GM19023 (cell line): ENCODE data around the gene BBS5.
"Not testable (repeated sequence)": the region's sequence is repeated elsewhere in the genome, so short reads cannot be mapped to it uniquely, and the experiment has no call there.

Experiments used
- ATAC-seq: cut with Tn5 transposase; IDR thresholded peaks from one replicate; pipeline ENCODE4 v1.9.1; 2021; ENCODE audit warnings: mild to moderate bottlenecking, moderate library complexity; ENCODE audit not compliant: unreplicated experiment

The BBS5 gene

GRCh38 chr2:169485650-169486138 lies 6.4 kb downstream of the BBS5 start:
- no peak for ATAC-seq

DNA sequence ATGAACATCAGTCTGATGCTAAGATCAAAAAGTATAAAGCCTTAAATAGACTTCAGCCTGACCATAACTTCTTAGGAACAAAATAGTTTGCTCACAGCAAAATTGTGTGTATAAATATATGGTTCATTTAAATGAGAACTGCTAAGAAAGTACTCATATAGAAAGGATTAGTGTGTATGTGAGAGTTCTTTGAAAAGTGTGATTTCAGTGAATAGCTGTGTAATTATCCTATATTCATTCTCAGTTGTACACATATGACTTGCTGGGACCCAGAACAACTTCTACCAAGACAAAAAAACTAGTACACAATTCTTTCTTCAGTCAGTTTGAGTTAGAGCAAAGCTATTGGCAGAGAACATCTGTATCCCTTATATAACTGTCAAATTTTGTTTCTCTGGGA lies 7.2 kb downstream of the BBS5 start:
- ATAC-seq = no peak

- no peak for ATAC-seq
Observed at GRCh38 chr2:169490834-169491233, 11.5 kb downstream of the BBS5 start.

DNA sequence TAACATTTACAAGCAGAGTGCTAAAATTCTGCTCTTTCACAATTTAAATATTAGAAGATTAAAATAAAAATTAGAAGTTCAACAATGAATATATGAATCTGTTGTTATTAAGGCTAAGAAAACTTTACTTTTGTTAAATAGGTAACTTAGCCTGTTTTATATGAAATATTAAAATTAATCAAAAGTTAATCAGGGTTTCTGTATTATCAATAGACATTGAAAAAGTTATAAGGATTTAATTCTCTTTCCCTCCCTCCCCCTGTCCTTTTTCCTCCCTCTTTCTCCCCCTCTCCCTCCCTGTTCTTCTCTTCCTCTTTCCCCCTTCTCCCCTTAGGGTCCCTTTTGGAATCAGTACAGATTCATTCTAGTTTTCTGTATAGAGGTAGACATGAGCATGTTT lies 12.1 kb downstream of the BBS5 start:
- ATAC-seq = no peak

- no peak for ATAC-seq
Observed at GRCh38 chr2:169493360-169493759, 14.1 kb downstream of the BBS5 start.

GRCh38 chr2:169495310-169495928 lies 16.1 kb downstream of the BBS5 start:
- ATAC-seq = no peak

DNA sequence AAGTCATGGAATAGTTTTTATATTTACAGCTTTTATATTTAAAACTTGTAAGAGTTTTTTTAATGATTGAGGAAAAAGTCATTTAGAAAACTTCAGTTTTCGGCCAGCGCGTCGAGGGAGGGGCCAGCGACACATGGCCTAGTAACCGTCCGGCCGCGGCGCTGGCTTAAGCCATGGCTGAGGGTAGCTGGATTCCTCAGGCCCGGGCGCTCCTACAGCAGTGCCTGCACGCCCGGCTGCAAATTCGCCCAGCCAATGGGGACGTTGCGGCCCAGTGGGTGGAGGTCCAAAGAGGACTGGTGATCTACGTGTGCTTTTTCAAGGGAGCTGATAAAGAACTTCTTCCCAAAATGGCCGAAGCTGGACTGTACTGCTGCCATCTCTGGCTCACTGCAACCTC lies 25.4 kb downstream of the BBS5 start:
- ATAC-seq = no peak

- ATAC-seq = no peak
Observed at GRCh38 chr2:169507698-169508097, 28.4 kb downstream of the BBS5 start.

DNA sequence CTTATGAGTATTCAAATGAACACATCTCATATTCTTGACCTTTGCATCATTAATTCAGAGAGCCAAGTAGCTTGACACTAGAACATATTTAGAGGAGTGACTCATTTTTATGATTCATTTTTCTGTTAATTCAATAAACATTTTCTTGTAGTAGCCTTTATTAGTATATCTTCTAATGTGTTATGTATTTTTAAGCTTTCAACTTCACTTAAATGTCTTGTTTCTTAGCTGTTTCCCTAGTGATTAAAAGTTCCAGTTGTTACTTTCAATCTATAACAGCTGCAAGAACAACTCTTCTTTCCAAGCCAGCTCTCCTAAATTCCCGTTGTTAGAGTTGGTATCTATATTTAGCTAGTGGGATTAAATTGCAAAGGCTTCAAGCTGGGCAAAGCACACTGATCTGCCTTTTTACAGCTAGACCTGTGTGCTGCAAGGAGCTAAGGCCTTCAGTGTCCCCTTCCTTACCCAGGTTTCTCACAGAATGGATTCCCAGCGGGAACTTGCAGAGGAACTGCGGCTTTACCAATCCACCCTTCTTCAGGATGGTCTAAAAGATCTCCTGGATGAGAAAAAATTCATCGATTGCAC lies 30.1 kb downstream of the BBS5 start, which contains the start of gene KLHL41:
TSS of gene KLHL41 (plus strand) at position 405 of the 588 bp plus-strand sequence. CDS start at position 482, 77 bp downstream.
- ATAC-seq = no peak

GRCh38 chr2:169509955-169510354 lies 30.7 kb downstream of the BBS5 start:
- ATAC-seq = no peak

GRCh38 chr2:169510496-169510895 lies 31.2 kb downstream of the BBS5 start:
- ATAC-seq = no peak

DNA sequence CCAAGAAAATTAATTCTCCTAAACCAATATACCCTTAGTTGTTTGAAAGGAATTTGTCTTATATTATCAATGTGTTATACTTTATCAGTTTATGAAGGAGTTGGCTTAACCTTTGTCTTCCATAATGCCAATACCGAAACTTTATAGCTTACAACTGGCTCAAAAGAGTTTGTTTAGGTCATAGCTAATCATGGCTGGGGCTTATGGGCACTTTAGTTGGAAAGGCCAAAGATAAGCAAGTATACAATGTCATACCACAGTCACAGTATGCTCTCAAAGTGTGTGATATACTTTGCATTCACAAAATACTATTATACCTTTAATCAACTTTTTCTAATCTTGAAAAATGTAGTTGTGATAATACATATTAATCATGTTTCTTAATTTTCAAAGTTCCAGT lies 32.5 kb downstream of the BBS5 start:
- ATAC-seq = no peak

- no peak for ATAC-seq
Observed at GRCh38 chr2:169512525-169512924, 33.2 kb downstream of the BBS5 start.

DNA sequence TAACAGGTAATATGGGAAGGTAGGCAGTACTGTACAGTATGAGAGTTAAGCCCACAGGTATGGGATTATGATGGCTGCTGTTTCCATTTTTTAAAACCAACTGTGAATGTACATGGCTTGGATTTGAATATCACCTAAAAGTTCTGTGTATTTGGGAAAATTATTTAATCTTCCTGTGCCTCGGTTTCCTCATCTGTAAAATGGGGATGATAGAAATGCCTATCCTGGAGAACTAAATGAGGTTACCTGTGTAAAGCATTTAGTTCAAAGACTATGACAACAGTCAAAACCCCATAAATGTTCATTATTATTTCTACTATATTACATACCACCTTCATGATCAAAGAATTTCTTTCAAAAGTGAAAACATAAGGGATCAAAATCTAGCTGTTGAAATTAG lies 33.8 kb downstream of the BBS5 start:
- ATAC-seq = no peak

DNA sequence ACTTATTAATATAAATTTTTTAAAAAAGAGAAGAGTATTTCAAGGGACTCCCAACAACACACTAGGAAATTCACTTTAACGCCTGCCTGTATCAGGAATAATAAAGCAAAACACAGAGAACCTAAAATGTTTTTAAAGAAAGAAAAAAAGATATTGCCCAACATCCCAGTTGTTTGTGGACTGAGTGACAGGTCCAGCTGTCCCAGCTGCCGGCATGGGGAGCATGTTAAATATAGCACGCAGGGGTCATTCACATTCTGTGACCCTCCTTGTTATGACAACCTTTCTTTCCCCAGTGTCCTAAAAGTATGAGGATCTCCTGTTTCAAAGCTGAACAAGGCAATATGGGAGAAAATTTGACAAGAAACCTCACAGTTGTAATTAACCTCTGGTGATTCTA lies 34.6 kb downstream of the BBS5 start:
- no peak for ATAC-seq

DNA sequence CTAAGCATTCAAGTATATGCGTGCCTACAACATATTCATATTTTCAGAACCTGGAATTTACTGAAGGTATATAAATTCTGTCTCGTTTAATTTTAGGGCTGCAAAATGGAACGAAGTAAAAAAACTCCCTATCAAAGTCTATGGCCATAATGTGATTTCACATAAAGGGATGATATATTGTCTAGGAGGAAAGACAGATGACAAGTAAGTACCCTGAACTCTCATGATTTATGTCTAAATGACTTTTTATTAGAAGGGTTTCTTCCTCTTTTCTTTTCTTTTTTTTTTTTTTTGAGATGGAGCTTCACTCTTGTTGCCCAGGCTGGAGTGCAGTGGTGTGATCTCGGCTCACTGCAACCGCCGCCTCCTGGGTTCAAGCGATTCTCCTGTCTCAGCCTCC lies 35.5 kb downstream of the BBS5 start:
- ATAC-seq = not testable (repeated sequence)

DNA sequence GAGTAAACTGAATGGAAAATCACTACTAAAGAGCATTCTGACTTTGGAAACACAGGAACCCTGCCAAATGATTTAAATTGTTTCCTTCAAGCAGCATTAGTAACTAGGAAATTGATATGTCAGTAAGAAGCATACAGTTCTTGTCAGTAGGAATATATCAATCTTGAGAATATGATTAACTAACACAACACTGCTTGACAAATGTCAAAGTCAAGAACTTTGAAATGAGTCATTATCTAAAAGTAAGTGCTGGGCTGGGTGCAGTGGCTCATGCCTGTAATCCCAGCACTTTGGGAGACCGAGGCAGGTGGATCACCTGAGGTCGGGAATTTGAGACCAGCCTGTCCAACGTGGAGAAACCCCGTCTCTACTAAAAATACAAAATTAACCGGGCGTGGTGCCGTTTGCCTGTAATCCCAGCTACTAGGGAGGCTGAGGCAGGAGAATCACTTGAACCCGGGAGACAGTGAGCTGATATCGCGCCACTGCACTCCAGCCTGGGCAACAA lies 37.2 kb downstream of the BBS5 start:
- not testable (repeated sequence) for ATAC-seq

DNA sequence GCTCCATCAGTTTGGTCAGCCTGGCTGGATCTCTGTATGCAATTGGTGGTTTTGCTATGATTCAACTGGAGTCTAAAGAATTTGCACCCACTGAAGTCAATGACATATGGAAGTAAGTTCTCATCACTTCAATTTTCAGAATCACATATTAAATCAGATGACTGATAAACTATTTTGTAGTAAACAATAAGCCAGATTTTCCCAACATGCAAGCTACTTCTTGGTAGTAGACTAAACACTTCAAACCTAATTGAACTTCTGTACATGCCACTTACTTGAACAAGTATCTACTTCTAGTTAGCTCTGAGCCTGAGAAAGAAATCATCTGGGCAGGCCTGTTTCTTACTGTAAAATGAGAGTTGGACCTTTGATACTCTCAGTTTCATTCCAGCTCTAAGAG lies 41.6 kb downstream of the BBS5 start:
- ATAC-seq = no peak

GRCh38 chr2:169523681-169524080 lies 44.4 kb downstream of the BBS5 start:
- ATAC-seq = no peak

- ATAC-seq = no peak
Observed at GRCh38 chr2:169525434-169525833, 46.1 kb downstream of the BBS5 start.

GRCh38 chr2:169526451-169526850 lies 47.2 kb downstream of the BBS5 start:
- ATAC-seq = no peak

DNA sequence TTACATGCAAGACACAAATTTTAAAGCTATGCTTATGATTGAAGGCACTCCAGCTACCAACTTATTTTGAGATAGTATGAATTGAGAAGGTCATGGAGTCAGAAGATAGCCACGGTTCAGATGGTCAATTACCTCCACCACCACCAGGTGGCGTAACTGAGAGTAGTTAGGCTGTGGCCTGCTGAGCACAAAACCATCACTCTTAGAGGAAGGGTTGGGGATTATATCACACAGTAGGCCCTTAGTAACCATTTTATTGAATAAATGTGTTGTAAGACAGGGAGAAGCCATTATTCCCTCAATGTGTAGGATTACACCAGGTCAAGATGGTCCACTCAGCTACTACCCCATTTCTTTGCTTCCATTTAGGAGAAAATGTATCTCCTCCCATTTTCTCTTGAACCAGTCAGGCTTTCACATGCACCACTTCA lies 49.0 kb downstream of the BBS5 start:
- no peak for ATAC-seq
